Endometrium (tissue), 2 donors: ENCODE measurements around the gene IKZF2.

Experiments
- FAIRE-seq: peaks from 2 replicates; lab custom pipeline; 2012; peaks lifted over from hg19 to GRCh38; lab: Jason Lieb, UNC
- donor health status: control.
- donor health status: control.

The IKZF2 gene

DNA sequence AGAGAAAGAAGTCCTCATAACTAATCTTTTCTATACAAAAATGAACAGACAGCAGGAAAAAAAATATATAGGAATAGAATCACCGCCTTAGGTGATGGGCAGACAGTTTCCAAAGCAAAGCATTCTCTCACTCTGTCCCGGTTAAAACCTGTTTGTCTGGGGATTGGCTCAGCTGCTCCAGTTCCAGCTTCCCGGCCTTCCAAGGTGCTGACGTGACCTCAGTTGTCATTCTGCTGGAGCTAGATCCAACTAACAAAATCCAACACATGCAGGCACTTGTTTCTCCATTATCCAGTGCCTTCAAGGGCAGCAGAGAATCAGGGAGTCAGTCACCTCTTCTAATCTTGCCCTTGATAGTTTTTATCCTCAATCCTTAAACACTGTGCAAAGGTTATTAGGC is 52.8 kb downstream of the IKZF2 start:
- FAIRE-seq: no peak

DNA sequence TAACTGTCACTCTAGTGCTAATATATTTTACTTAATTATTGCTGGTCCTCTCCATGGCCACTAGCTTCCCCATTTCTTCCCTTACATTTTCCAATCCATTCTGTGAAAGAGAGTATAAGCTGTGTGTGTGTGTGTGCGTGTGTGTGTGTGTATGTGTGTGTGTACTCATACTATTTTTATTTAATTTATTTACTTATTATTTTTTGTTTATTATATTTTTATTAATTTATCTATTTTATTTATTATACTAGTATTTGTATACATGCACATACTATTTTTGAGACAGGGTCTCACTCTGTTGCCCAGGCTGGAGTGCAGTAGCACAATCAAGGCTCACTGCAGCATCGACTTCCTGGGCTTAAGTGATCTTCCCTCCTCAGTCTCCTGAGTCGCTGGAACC is 59.6 kb downstream of the IKZF2 start:
- no peak for FAIRE-seq

DNA sequence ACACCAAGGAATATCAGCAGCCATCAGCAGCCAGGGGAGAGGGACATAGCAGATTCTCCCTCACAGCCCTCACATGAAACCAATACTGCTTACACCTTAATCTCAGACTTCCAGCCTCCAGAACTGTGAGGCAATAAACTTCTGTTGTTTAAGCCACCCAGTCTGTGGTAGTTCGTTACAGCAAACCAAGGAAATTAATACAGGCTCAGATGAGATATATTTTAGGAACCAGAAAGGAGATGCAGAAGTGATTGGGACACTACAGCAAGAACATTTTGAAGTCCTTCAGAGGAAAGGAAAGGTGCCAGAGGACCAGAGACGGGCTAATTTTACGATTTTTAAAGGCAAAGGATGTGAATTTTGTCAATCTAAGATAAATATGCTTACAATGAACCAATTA is 60.6 kb downstream of the IKZF2 start:
- FAIRE-seq: no peak

DNA sequence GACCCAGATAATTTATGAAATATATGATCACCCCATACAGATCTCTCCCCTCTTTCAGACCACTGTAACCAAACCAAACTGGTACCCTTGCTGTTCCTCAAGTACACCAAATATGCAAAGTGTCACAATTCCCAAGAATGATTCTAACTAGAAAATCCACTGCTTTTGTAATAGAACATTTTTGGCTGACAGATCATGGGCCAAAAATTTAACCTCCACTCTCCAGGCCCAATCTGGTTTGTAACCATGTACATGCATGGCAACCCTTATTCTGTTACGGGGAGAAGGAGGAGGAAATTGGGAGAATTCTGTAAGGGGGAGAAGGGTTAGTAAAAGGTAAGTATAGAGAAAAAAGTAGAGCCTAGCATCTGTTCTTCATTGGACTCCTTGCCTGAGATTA is 62.0 kb downstream of the IKZF2 start:
- no peak for FAIRE-seq

DNA sequence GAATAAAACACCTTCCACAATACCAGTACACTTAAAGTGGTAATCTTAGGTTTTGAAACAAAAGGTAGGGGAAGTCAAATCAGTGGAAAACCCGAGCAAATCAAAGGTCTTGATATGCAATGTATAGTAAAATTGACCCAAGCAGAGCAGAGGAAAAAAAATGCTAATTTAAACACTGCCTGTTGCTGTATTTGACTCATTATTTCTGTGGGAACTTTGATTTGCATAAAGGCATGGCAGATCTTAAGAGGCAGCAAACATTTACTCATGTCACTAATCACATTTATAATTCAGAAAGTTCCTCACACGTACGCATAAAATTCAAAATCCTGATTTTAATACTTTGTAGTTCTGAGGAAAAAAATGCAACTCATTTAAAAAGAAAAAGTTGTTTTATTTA is 64.4 kb downstream of the IKZF2 start:
- no peak for FAIRE-seq

DNA sequence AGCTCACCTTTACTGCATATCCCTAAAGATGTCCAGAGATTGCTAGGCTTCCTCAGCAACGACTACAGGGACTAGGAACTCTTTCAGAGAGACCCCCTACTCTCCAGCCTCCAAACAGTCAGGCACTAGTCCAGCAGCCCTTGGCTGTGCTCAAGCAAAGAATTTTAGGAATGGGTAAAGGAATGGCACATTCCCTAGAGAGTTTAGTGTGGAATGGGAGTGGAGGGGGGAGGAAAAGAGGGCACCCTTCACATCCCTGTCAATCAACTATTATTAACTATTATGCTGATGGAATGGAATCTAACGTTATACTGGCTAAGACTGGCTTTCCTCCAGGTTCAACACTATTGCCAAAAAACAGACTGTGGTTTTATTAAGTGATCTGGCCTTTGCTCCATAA is 64.8 kb downstream of the IKZF2 start:
- FAIRE-seq: no peak

DNA sequence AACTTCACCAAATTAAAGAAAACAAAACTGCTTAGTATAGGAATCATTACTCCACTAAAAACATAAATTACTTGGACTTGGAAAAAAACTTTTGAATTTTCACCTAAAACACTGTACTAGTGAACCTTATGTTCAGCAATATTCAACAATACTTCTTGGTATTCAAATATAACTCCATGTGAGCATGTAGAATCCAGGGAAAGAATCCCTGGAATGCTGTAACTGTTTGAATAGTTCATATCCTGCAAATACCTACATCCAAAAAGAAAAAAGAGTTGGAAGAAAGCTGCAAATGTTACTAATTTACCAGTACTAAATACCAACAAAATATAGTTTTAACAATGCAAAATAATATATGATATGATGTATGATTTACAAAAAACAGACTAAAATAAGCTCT is 65.4 kb downstream of the IKZF2 start:
- no peak for FAIRE-seq

DNA sequence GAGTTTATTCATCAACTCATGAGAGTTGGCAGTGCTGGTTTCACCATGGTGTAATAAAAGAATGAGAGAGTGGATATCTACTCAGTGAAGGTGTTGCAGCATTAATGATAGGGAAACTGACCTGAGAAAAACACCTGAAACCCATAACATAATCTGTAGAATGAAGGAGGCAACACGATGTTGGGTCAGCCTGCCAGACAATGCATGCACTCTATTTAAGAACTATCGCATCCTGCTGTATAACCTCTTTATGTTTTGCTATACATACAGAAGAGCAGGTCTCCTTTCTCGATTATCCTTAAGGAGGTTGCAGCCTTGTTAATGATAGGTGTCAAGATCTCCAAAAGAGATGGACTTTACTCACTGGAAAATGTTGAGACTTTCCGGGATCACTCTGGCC is 65.9 kb downstream of the IKZF2 start:
- FAIRE-seq: no peak

DNA sequence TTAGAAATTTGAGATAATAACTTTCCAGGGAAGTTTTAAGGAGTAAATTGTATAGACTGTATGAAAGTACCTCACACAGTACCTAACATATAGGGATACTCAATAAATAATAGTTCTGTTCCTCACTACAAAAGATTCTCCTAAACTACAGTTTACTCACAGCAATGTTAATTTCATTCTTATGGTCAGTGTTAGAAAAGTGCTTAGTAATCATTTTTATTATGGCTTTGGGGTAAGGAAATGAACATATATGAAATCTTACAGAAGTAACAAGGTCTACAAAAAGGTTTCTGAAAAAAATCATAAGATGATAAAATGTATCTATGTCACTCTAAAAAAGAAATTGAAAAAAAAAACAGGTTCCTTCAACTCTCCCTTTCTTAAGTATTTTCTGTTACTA is 67.2 kb downstream of the IKZF2 start:
- FAIRE-seq: no peak

DNA sequence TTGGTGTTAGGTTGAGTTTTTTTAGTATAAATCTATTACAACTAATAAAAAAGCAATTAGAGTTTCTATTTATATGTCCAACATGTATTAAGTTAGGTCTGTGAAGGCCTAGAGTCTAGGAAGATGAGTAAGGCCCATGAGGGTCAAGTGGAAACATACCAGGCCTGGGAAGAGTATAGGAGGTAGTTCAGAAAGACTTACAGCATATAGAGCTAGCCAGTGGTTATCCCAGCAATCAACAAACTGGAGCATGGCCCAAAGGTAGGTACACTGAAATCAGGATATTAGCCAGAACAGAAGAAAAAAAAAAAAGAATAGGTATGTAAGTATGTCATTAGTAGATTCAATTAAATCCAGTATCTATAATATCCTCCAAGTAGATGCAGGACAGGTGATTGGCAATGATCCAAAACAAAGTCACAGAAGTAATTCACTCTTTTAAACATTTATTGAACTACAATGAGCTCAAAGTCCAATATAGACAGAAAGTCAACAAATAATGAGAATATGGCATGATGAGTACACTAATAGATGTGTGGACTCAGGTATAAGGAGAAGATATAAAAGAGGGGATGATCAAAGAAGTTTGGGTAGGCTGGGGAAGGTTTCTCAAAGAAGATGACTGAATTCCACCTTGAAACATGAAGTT is 70.3 kb downstream of the IKZF2 start:
- FAIRE-seq: no peak

DNA sequence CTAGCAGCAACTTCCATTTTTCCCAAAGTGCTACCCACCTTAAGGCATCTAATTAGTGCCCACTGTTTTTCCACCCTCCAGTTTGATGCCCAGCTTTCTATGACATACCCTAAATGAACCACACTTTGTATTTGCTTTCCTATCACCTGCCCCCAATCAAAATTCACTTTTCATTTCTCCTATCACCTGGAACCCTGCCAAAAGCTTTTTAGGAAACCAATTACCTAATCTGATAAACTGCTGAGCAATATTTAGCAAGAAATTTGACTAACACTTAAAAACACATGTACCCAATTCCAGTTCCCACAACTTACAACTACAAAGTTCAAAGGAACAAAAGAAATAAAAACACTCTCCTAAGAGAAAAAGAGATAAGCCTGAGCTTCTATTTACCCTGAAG is 71.7 kb downstream of the IKZF2 start:
- no peak for FAIRE-seq

DNA sequence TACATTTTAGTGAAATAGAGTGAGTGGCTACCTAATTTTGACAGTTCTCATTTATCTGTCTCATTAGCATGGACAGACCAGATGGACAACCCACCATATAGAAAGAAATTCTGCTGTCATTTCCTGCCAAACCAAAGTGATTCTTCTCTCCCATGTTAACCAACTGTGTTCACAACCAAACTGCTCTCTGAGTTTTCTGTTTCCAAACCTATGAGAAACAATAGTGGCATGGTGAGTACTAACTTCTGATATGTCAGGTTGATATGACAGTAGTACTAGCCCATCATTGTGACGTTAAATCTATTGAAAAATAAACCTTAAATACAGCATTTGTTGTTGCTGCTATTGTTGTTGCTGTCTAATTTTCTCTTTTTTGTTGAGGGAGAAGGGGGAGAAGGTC is 72.7 kb downstream of the IKZF2 start:
- no peak for FAIRE-seq

DNA sequence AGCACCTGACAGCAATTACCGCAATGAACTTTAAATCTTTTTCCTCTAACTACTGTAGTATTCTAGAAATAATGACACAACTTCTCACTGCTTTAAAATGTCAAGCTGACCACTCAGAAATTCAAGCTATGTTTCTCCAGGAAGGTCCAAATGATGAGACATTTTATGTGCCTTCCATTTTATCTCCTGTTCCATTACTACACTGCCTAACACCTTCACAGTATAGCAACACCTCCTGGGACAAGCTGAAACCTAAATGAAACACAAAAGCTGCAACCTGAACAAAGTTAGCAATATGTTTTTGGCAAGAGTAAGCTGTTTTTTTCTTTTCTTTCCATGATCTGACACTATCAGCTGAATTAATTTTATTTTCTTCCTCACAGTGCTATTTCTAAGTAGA is 81.9 kb downstream of the IKZF2 start:
- FAIRE-seq: no peak

DNA sequence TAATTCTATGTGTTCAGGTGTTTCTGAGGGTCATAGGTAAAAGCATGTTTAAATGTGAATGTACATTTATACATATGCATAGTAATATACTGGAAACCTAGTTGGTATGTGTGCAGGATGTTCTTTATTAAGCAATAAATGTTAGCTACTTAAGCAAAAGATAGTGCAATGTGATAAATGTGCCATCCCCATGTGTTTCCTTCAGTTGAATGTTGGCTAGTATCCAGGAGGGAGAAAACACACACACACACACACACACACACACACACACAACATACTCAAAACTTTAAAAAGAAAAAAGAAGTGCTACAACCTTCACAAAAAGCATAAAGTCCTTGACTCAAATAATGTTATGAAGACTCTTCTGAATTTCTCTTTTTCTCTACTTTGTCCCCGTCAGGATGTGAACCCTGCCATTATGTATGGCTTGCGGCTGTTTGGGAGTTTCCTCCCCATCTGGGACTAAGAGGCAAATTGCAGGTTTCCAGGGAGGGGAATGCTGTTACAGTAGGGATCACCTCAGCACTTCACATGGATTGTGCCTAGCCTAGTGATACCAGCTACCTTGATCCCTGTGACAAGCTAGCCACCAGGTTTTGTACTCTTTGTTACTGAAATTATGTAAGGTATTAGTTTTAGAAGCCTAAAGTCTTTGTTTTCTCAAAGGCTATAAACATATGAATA is 82.6 kb downstream of the IKZF2 start:
- no peak for FAIRE-seq

DNA sequence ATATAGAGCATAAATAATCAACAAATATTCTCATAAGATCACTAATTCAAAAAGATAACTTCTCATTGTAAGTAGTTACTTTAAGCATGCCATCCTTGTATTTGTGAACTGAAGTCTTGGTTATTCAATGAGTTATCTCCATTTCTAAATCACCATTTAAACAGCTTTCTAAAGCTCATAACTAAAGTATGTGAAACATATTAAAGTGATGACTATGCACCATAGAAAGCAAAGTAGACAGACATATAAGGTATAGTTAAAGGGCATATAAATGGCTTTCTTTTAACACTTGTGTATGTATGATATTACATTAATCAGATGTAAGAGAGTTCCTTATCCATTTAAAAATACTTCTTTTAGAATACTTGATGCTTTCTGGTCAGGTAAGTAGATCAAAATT is 83.5 kb downstream of the IKZF2 start:
- no peak for FAIRE-seq

DNA sequence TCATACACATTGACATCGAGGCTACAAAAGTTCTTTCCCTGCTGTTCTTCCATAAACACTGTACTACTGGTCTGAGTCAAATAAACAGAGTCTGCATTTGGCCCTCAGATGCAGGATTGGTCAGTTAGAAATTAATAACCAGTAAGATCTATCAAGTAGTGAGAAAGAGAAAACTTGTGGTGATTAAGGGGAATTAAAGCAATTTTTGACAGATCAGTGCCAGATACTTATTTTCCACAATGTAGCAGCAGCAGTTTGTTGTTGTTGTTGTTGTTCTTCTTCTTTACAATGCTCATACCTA is 85.0 kb downstream of the IKZF2 start:
- no peak for FAIRE-seq

DNA sequence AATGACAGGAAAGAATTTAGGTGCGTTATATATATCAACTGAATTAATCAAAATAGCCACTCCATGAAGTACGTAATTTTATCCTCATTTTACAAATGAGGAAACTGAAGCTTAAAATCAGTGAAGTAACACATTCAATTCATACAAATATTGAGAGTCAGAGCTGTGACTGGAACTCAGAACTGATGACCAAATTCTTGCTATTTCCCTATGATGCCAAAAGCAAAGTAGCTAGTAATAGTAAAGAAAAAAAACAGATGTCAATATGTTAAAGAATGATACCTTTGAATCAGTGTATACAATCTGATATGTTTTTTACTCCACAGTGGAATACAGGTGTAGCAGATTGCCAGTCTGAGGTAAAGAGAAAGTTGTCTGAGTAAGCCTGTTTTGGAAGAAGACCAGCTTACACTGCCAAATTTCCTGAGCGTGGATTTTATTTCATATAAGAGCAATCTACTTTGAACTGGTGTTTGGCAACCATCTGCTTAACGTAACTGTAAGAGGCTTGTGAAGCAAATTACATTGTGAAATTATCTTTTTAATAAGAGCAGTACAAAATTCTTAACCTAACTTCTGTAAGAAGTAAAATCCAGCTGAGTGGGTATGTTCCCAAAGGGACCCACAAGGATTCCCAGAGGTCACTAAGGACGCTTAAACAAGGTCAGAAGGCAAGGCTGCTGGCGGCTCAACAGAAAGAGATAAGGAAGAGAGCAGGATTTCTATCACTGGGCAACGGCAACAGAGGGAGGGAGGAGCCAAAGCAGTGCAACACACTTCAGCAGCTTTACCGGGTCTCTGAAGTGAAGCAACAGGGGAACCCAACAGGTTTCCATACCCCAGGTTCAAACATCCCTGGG is 85.6 kb downstream of the IKZF2 start:
- FAIRE-seq: no peak

DNA sequence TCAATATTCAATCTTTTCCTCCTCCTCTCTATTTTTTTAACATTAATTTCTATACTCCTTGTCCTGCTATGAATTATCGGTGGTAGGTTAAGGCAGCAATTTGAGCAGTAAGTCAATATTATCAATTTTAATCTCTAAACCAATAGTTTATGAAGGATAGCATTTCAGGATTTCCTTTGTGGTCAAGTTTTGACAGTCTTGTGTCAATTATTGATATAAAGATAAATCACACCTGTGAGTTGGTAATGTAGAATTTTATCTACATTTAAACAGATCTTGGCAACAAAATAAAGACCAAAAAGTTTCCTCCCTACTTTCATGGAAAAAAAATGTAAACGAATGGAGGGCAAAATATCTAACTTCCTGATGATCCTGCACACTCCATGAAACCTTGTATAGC is 87.3 kb downstream of the IKZF2 start:
- FAIRE-seq: no peak

DNA sequence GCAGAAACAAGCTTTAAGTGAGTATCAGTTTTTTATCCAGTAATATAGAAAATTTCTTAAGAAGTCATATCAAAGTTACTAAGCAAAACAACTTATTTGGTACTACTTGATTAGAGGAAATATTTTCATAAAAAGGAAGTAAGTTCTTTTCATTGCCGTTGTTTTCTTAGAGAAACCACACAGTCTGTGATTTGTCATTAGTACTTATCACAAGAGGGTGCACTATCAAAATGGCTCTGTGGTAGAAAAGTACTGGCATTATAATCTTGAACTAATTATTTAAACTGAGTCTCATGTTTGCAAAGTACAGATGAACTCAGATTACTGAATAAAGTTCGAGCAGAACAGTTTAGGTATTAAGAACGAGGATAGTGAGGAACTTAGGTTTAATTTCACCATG is 93.4 kb downstream of the IKZF2 start:
- no peak for FAIRE-seq

DNA sequence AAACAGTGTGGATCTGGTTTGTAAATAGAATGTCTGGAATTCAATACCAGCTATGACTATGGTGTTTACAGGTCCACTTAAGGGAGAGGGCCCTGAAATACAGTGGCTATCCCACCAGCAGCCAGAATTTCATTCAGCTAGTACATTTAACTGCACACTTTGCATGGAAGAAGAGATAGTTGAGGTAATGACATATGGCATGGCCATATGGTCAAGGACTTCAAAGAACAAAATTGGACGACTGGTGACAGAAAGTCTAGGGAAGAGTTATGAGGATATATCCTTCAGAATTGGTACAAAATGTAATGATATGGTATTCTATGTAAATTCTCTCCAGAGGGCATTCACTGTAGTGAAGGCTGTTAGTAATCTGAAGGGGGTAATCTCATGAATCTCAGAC is 105.0 kb downstream of the IKZF2 start:
- FAIRE-seq: no peak

DNA sequence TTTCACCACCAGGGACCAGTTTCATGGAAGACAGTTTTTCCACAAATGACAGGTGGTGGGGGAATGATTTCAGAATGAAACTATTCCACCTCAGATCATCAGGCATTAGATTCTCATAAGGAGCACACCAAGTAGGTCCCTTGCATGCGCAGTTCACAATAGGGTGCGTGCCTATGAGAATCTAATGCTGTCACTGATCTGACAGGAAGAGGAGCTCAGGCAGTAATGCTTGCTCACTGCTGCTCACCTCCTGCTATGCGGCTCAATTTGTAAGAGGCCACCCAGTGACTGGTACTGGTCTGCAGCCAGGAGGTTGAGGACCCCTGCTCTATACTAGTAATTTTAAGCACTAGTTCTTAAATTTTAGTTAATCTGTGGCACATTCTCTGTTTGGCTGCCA is 107.8 kb downstream of the IKZF2 start:
- FAIRE-seq: no peak

DNA sequence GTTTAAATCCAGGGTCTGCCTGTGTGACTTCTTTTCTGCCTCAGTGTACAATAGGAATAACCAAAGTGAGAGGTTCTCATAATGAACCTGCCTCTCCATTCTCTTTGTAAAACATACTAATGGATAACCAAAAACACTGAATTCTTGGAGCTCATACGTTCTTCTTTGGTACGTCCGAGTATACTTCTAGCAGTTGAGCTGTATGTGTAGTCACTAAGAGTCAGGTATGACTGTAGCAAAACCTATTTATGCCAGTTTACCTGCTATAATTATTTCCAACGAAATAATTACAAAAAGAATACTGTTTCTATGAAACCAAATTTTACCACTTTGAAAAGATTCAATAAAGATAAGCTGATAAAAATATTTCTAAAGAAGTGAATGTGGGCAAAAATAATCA is 109.2 kb downstream of the IKZF2 start:
- FAIRE-seq: no peak

DNA sequence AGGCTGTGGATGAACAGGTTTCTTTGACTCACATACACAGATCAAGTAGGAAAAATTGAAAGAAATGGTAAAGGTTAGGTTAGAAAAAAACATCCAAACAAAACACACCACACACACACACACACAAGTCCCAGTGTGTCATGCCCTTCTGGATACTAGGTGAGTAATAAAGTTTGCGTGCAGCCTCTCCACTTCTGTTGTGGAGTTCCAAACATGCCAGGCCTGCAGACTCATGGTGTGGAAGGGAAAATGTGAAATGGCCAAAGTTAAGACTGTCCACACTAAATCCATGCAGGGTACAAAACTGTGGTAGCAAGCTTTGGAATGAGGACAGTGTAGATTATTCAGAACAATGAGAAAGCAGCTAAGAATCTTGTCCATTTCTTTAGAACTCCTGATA is 114.6 kb downstream of the IKZF2 start:
- FAIRE-seq: no peak

DNA sequence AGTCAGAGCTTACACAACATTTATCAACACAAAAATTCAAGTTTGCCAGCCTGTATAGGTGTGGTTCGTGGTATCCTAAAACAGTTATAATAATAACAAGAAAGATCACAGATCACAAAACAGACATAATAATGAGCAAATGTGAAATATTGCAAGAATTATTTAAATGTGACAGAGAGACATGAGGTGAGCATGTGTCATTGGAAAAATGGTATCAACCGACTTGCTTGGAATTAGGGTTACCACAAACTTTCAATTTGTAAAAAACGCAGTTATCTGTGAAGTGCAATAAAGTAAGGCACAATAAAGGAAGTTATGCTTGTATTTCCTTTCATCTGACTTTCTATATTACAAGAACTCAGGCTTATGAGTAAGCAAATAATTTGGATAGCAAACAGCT is 116.8 kb downstream of the IKZF2 start:
- no peak for FAIRE-seq
